WTC11 (cell line): ENCODE results near the gene SLC46A3. TPM values are rescaled to one million over a fixed set of nuclear protein-coding genes. Genes with fewer than 3 reads are reported as not detected.

Experiments
- ATAC-seq: fragments of 200-7000 bp; cut with Tn5 transposase; 2 replicates; pipeline ENCODE4 v1.10.0; 2021; ENCODE audit warnings: mild to moderate bottlenecking, moderate library complexity
- CTCF ChIA-PET: fragments of 300-600 bp; sonication (Branson Sonifier 250); formaldehyde crosslinking; loops from one replicate; lab custom pipeline; 2021; ENCODE audit warnings: antibody characterized with exemption; lab: Charles Lee
- POLR2A ChIA-PET: fragments of 350-600 bp; sonication (Branson Sonifier 250); formaldehyde crosslinking; loops from one replicate; lab custom pipeline; 2021; ENCODE audit warnings: antibody characterized with exemption; lab: Charles Lee
- DNase-seq: peaks from one replicate; pipeline ENCODE4 v3.0.0; 2021; ENCODE audit warnings: low spot score
- H3K27ac Mint-ChIP-seq: 2 replicates; pipeline ENCODE4 v1.8.0; 2021; ENCODE audit warnings: mixed read lengths
- H3K27me3 Mint-ChIP-seq: 2 replicates; pipeline ENCODE4 v1.8.0; 2021; ENCODE audit warnings: low read depth, mild to moderate bottlenecking, moderate library complexity, mixed read lengths
- H3K36me3 Mint-ChIP-seq: 2 replicates; pipeline ENCODE4 v1.8.0; 2021; ENCODE audit warnings: mixed read lengths
- H3K4me1 Mint-ChIP-seq: 2 replicates; pipeline ENCODE4 v1.8.0; 2022; ENCODE audit warnings: mixed read lengths
- H3K4me3 Mint-ChIP-seq: 2 replicates; pipeline ENCODE4 v1.8.0; 2021; ENCODE audit warnings: mild to moderate bottlenecking, moderate library complexity, mixed read lengths
- H3K9me3 Mint-ChIP-seq: 2 replicates; pipeline ENCODE4 v1.8.0; 2021; ENCODE audit warnings: mixed read lengths
- AFF4 ChIP-seq: sonication (generic); formaldehyde crosslinking; IDR thresholded peaks from 2 replicates; pipeline ENCODE4 v1.8.1; 2023; ENCODE audit warnings: mild to moderate bottlenecking, missing genetic modification reagents, borderline replicate concordance
- ATF2 ChIP-seq: sonication (generic); formaldehyde crosslinking; IDR thresholded peaks from 2 replicates; pipeline ENCODE4 v1.8.1; 2022; ENCODE audit warnings: low read depth, missing genetic modification reagents, borderline replicate concordance
- CTCF ChIP-seq: fragments of 200-600 bp; IDR thresholded peaks from 2 replicates; pipeline ENCODE4 v1.8.0; 2022; ENCODE audit warnings: antibody characterized with exemption
- E2F4 ChIP-seq: sonication (generic); formaldehyde crosslinking; IDR thresholded peaks from 2 replicates; pipeline ENCODE4 v1.8.1; 2022; ENCODE audit warnings: low read depth, mild to moderate bottlenecking, moderate library complexity, missing genetic modification reagents, borderline replicate concordance
- ETV6 ChIP-seq: sonication (generic); formaldehyde crosslinking; IDR thresholded peaks from 2 replicates; pipeline ENCODE4 v1.8.1; 2022; ENCODE audit warnings: mild to moderate bottlenecking, missing genetic modification reagents
- FOXJ3 ChIP-seq: sonication (generic); formaldehyde crosslinking; IDR thresholded peaks from 2 replicates; pipeline ENCODE4 v1.9.0; 2021; ENCODE audit warnings: missing genetic modification reagents, mild to moderate bottlenecking, borderline replicate concordance
- FOXK1 ChIP-seq: sonication (generic); formaldehyde crosslinking; IDR thresholded peaks from 2 replicates; pipeline ENCODE4 v1.8.0; 2022; ENCODE audit warnings: mild to moderate bottlenecking, moderate library complexity, missing genetic modification reagents
- FOXP4 ChIP-seq: sonication (generic); formaldehyde crosslinking; IDR thresholded peaks from 2 replicates; pipeline ENCODE4 v1.8.0; 2022; ENCODE audit warnings: mild to moderate bottlenecking, missing genetic modification reagents
- MXD4 ChIP-seq: fragments of 250-450 bp; sonication (Bioruptor Pico); IDR thresholded peaks from 2 replicates; pipeline ENCODE4 v1.8.0; 2021; ENCODE audit warnings: mild to moderate bottlenecking, moderate library complexity, borderline replicate concordance
- MYBL2 ChIP-seq: sonication (generic); formaldehyde crosslinking; IDR thresholded peaks from 2 replicates; pipeline ENCODE4 v1.8.1; 2023; ENCODE audit warnings: mild to moderate bottlenecking, moderate library complexity, missing genetic modification reagents
- NFE2L1 ChIP-seq: sonication (generic); formaldehyde crosslinking; IDR thresholded peaks from 2 replicates; pipeline ENCODE4 v1.8.1; 2023; ENCODE audit warnings: missing genetic modification reagents
- PRRX2 ChIP-seq: fragments of 250-450 bp; sonication (Bioruptor Pico); IDR thresholded peaks from 2 replicates; pipeline ENCODE4 v1.8.0; 2021; ENCODE audit warnings: mild to moderate bottlenecking
- RORB ChIP-seq: fragments of 250-450 bp; sonication (Bioruptor Pico); IDR thresholded peaks from 2 replicates; pipeline ENCODE4 v1.9.0; 2021; ENCODE audit warnings: mild to moderate bottlenecking
- TP53 ChIP-seq: sonication (generic); formaldehyde crosslinking; IDR thresholded peaks from 2 replicates; pipeline ENCODE4 v1.8.1; 2023; ENCODE audit warnings: mild to moderate bottlenecking, missing genetic modification reagents
- USF1 ChIP-seq: sonication (generic); formaldehyde crosslinking; IDR thresholded peaks from 2 replicates; pipeline ENCODE4 v1.8.0; 2022; ENCODE audit warnings: mild to moderate bottlenecking, missing genetic modification reagents
- ZNF512 ChIP-seq: sonication (generic); formaldehyde crosslinking; IDR thresholded peaks from 2 replicates; pipeline ENCODE4 v1.8.1; 2022; ENCODE audit warnings: missing genetic modification reagents, borderline replicate concordance
- total RNA-seq: library from RNA; stranded (reverse); gene quantifications from 3 replicates; pipeline ENCODE4 v1.2.3, GENCODE V29; 2021

Gene SLC46A3
- total RNA-seq, 1 experiment from 2014 or later: 0.79 TPM

GRCh38 chr13:28753946-28754345 lies 35.2 kb upstream of the SLC46A3 start (continued):
- TF ChIP-seq FOXJ3: no peak
- TF ChIP-seq ATF2: no peak
- no peak for TF ChIP-seq FOXP4 (CRISPR knock-in tag)
- no peak for TF ChIP-seq MXD4 (CRISPR knock-in tag)
- TF ChIP-seq RORB (CRISPR knock-in tag): no peak
- no peak for TF ChIP-seq TP53 (CRISPR knock-in tag)
- no peak for TF ChIP-seq MYBL2
- TF ChIP-seq CTCF: no peak
- no peak for TF ChIP-seq E2F4 (CRISPR knock-in tag)

- CTCF ChIA-PET: interaction anchor here (2.7 kb wide), 1 partner anchor 43 kb away, joined by 15 read pairs; no protein-coding TSS in a partner anchor
- peak; percentile 36 for DNase-seq
- POLR2A ChIA-PET: no interaction called here
- Mint-ChIP-seq H3K27ac (peak overlapping the region; percentile 83), H3K9me3 (peaks cover 30% of the 10 kb centered on the region), H3K4me3 (no peak overlapping the region), H3K4me1 (peaks cover 34% of the 10 kb centered on the region)
- TF ChIP-seq MYBL2 (no peak), PRRX2 (CRISPR knock-in tag) (no peak), ZNF512 (CRISPR knock-in tag) (peak; percentile 98), FOXK1 (CRISPR knock-in tag) (0 out of 2 replicates have a peak, but pooled peaks have one; percentile 42), USF1 (CRISPR knock-in tag) (no peak), ETV6 (0 out of 2 replicates have a peak, but pooled peaks have one; percentile 56), ATF2 (no peak), AFF4 (CRISPR knock-in tag) (no peak), NFE2L1 (CRISPR knock-in tag) (peak; percentile 98)
- TF ChIP-seq, all 79 proteins: peak for 4
- peak; percentile 82 for ATAC-seq
- Mint-ChIP-seq H3K27me3 (no peaks in the 10 kb centered on the region), H3K36me3 (peaks cover 12% of the 10 kb centered on the region)
These were observed 34.6 kb upstream of the SLC46A3 start for GRCh38 chr13:28753208-28753892.
